Esophagus squamous epithelium (tissue), 5 donors: Measurements from ENCODE around the gene ATP2B2. TPM values are rescaled to one million over a fixed set of nuclear protein-coding genes. Genes with fewer than 3 reads are reported as not detected.

ENCODE experiments used
- DNase-seq: peaks from one replicate; lab custom pipeline; 2025; lab: John Stamatoyannopoulos, UW
- H3K27ac ChIP-seq, 4 donors: fragments of 200-600 bp; sonication (generic); one replicate each; pipeline ENCODE4 v1.5.1; 2016 to 2019; ENCODE audit warnings: mild to moderate bottlenecking in 1 of 4
- H3K27me3 ChIP-seq, 4 donors: fragments of 200-600 bp; sonication (generic); 1 replicate in 3 of 4; 2 replicates in 1 of 4; pipeline versions ENCODE4 v1.5.1 to v1.6.0; 2017 to 2021; ENCODE audit warnings: antibody characterized with exemption in 1 of 4
- H3K36me3 ChIP-seq, 3 donors: fragments of 200-600 bp; sonication (generic); one replicate each; pipeline ENCODE4 v1.5.1; 2016 to 2019
- H3K4me1 ChIP-seq, 3 donors: fragments of 200-600 bp; sonication (generic); one replicate each; pipeline ENCODE4 v1.5.1; 2017 to 2019
- H3K4me3 ChIP-seq, 4 donors: fragments of 200-600 bp; sonication (generic); 1 replicate in 3 of 4; 2 replicates in 1 of 4; pipeline ENCODE4 v1.5.1; 2016 to 2019; ENCODE audit warnings: mild to moderate bottlenecking in 2 of 4, moderate library complexity in 1 of 4
- H3K9me3 ChIP-seq, 3 donors: fragments of 200-600 bp; sonication (generic); one replicate each; pipeline ENCODE4 v1.5.1; 2016 to 2019
- POLR2A ChIP-seq, 4 donors: fragments of 450-650 bp; IDR thresholded peaks; one replicate each; pipeline ENCODE4 v1.6.1; 2017; ENCODE audit warnings: antibody characterized with exemption in 4 of 4, mild to moderate bottlenecking in 4 of 4, moderate library complexity in 3 of 4
- WGBS, 2 donors: methylation state at CpG; one replicate each; pipeline ENCODE4 v1.1.5; 2018; 5-methylcytosine and 5-hydroxymethylcytosine counted together
- intact Hi-C: fragments of 100-400 bp; cut with DNase I; formaldehyde crosslinking; loops from one replicate; pipeline ENCODE4 v1.15.0; 2022
- total RNA-seq, 4 donors: library from RNA; depleted of rRNA; stranded (reverse); fragments of >200 nt; gene quantifications; one replicate each; pipeline ENCODE4 v1.1.0, GENCODE V29; 2016
- TF ChIP-seq, protein P1 (sequence below), 6 experiments: fragments of 450-650 bp in 4 of 6; fragments of 200-600 bp in 2 of 6; sonication (generic) in 2 of 6; IDR thresholded peaks; one replicate each; pipeline ENCODE4 v1.5.1; 2016 to 2019; ENCODE audit warnings: antibody characterized with exemption in 6 of 6, mild to moderate bottlenecking in 4 of 6, moderate library complexity in 4 of 6
- donor health status: DM: yes; HTN: yes; CAD: no.

ATP2B2 gene
- total RNA-seq, 4 donors from 2014 or later, result 0.31 to 0.57 (median 0.42) TPM

DNA sequence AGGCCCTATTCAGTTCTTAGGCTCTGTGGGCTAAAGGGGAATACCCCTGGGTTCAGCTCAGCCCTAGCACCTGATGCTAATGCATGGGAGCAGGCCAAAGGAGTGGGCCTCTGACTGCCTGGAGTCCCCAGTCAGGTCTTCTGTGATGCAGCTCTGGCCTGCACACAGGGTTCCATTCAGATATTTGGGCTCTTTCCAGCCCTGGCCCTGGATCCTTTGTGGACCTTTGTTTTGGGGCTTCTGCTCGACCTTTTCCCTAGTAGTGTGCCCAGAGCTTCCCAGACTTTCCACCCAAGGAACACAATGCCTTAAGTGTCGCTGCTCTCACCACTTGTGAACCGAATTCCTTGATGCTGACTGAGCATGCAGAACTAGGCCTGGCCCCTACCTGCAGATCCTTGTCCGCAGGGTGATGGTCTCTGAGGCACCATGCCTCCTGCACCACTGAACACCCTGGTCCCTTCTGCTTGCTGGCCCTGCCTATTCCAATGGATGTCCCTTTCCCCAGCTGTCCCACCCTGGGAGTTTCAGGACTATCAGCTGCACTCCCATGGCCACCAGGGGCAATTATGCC lies 189.5 kb downstream of the ATP2B2 start:
- Histone ChIP-seq H3K27me3 (no peaks in the 10 kb centered on the region), H3K4me1 (peaks cover 7 to 31% (median 14%) of the 10 kb centered on the region in 3 donors), H3K27ac (no peak overlapping the region), H3K4me3 (no peak overlapping the region), H3K9me3 (no peaks in the 10 kb centered on the region), H3K36me3 (peaks cover 17 to 84% (median 57%) of the 10 kb centered on the region in 3 donors)
- no peak for TF ChIP-seq POLR2A (IDR thresholded peaks at IDR 0.05)
- TF ChIP-seq, protein P1, sequence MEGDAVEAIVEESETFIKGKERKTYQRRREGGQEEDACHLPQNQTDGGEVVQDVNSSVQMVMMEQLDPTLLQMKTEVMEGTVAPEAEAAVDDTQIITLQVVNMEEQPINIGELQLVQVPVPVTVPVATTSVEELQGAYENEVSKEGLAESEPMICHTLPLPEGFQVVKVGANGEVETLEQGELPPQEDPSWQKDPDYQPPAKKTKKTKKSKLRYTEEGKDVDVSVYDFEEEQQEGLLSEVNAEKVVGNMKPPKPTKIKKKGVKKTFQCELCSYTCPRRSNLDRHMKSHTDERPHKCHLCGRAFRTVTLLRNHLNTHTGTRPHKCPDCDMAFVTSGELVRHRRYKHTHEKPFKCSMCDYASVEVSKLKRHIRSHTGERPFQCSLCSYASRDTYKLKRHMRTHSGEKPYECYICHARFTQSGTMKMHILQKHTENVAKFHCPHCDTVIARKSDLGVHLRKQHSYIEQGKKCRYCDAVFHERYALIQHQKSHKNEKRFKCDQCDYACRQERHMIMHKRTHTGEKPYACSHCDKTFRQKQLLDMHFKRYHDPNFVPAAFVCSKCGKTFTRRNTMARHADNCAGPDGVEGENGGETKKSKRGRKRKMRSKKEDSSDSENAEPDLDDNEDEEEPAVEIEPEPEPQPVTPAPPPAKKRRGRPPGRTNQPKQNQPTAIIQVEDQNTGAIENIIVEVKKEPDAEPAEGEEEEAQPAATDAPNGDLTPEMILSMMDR (IDR thresholded peaks at IDR 0.05), result no peak
- 86 to 93% methylated on average over 4 of the region's 4 CpGs for WGBS, 2 donors
- intact Hi-C loops, result no loop called here
- no peak for DNase-seq

DNA sequence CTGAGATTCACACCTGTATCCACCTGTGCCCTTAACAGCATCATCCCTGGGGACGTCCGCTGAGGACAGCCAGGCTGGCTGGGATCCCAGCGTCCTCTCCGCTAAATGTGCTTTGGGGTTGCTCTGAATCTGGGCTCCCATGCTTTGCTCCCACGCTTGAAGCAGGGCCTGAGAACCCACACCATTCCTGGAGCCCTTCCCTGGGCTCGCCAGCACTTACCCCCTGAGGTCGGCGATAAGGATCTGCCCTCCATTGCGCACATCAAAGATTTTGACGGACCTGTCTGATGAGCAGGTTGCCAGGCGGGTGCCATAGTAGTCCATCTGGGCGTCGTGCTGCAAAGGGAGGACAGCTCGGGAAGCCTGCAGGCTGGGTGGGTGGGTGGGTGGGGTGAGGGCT lies 190.3 kb downstream of the ATP2B2 start:
- H3K9me3 ChIP-seq, result no peaks in the 10 kb centered on the region
- no peak for DNase-seq
- peaks cover 22 to 91% (median 64%) of the 10 kb centered on the region in 3 donors for H3K36me3 ChIP-seq
- WGBS, 2 donors, result 93 to 97% methylated on average over 5 of the region's 14 CpGs
- TF ChIP-seq, protein P1 (IDR thresholded peaks at IDR 0.05), result no peak
- no peak for TF ChIP-seq POLR2A (IDR thresholded peaks at IDR 0.05)
- H3K4me3 ChIP-seq, result no peak overlapping the region
- intact Hi-C loops, result no loop called here
- H3K27ac ChIP-seq, result no peak overlapping the region
- H3K27me3 ChIP-seq, result no peaks in the 10 kb centered on the region
- H3K4me1 ChIP-seq, result peaks cover 3 to 27% (median 10%) of the 10 kb centered on the region in 3 donors

DNA sequence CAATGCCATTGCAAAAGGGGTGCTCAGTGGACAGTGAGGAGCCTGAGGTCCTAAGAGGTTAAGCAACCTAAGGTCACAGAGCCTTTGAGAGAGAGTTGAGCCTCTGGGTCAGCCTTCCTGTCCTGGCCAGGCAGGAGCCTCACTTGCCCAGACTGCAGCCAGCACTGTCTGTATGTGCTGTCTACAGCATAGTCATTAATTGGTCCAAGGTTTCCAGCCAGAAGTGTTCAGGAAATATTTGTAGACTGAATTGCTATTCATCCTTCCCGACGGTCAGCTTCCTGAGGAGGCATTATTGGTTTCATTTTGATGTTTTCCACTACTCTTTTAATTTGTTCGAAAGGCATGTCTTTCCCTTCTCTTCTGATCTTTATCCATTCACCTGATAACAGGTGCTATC lies 192.5 kb downstream of the ATP2B2 start:
- H3K27ac ChIP-seq, result no peak overlapping the region
- H3K36me3 ChIP-seq, result peaks cover 25 to 94% (median 64%) of the 10 kb centered on the region in 3 donors
- no peaks in the 10 kb centered on the region for H3K9me3 ChIP-seq
- no peak for TF ChIP-seq POLR2A (IDR thresholded peaks at IDR 0.05)
- TF ChIP-seq, protein P1 (IDR thresholded peaks at IDR 0.05), result no peak
- H3K27me3 ChIP-seq, result no peaks in the 10 kb centered on the region
- WGBS, 2 donors, result 77 to 88% methylated on average over 3 of the region's 3 CpGs
- peaks cover 0 to 5% (median 0%) of the 10 kb centered on the region in 3 donors for H3K4me1 ChIP-seq
- intact Hi-C loops, result no loop called here
- no peak overlapping the region for H3K4me3 ChIP-seq
- DNase-seq, result no peak

DNA sequence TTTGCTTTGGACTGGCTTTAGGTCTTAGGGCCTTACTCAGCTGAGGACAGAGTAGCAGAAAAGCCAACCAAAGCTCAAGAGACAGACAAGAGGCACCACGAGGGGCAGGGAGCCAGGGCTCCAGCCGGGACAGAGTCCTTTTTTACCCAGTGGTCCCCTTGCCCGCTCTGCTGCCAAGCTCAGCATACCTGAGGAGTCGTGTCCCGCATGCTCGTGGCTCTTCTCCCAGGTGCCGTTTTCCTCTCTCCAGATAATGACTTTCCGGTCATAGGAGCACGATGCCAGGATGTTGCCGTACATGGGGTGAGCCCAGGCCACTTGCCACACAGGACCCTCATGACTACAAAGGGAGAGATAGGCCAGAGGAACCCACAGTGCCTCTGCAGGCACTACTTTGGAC lies 193.0 kb downstream of the ATP2B2 start:
- no peaks in the 10 kb centered on the region for H3K27me3 ChIP-seq
- peaks cover 0 to under 1% (median 0%) of the 10 kb centered on the region in 3 donors for H3K4me1 ChIP-seq
- H3K36me3 ChIP-seq, result peaks cover 25 to 94% (median 59%) of the 10 kb centered on the region in 3 donors
- intact Hi-C loops, result no loop called here
- H3K4me3 ChIP-seq, result no peak overlapping the region
- H3K27ac ChIP-seq, result no peak overlapping the region
- no peaks in the 10 kb centered on the region for H3K9me3 ChIP-seq
- whole genome bisulfite sequencing, 2 donors, result 69 to 84% methylated on average over 2 to 9 of the region's 10 CpGs
- TF ChIP-seq, protein P1 (IDR thresholded peaks at IDR 0.05), result no peak
- TF ChIP-seq POLR2A (IDR thresholded peaks at IDR 0.05), result no peak
- DNase-seq, result no peak

DNA sequence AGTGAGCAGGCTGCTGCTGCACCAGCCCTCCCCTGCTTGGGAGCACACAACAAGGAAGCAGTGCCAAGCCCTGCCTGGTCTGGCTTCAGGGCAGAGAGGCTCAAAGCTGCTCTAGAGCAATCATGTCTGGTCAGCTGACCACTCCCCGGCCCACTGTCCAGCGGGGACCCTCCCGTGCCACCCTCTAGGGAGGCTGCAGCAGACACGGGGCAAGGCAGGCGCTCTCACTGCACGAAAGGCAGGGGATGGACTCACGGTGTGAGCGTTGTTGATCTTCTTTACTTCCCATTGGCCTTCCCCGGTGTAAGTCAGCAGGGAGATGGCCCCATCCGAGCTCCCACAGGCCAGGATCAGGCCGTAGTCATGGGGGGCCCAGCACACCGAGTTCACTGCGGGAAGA lies 193.7 kb downstream of the ATP2B2 start:
- no peaks in the 10 kb centered on the region for H3K4me1 ChIP-seq
- TF ChIP-seq POLR2A (IDR thresholded peaks at IDR 0.05), result no peak
- TF ChIP-seq, protein P1 (IDR thresholded peaks at IDR 0.05), result no peak
- H3K36me3 ChIP-seq, result peaks cover 25 to 94% (median 56%) of the 10 kb centered on the region in 3 donors
- no peaks in the 10 kb centered on the region for H3K27me3 ChIP-seq
- no peak overlapping the region for H3K27ac ChIP-seq
- no peak overlapping the region for H3K4me3 ChIP-seq
- intact Hi-C loops, result no loop called here
- WGBS, 2 donors, result 88 to 100% methylated on average over 2 to 9 of the region's 13 CpGs
- DNase-seq, result no peak
- H3K9me3 ChIP-seq, result no peaks in the 10 kb centered on the region
